GM23248 (cell line): Measurements from ENCODE around the gene PTGDR. TPM values are rescaled to one million over a fixed set of nuclear protein-coding genes. Genes with fewer than 3 reads are reported as not detected.

Source experiments
- DNase-seq: peaks from one replicate; pipeline ENCODE4 v3.0.0-alpha.2; 2015
- H2AFZ ChIP-seq: fragments of 200-600 bp; sonication (generic); 2 replicates; pipeline ENCODE4 v1.6.1; 2016; ENCODE audit warnings: antibody characterized with exemption
- H3F3A ChIP-seq: fragments of 200-600 bp; sonication (generic); 2 replicates; pipeline ENCODE4 v1.6.1; 2016; ENCODE audit warnings: mild to moderate bottlenecking, antibody characterized with exemption, mixed run types; ENCODE audit not compliant: insufficient read depth
- H3K27ac ChIP-seq: fragments of 200-600 bp; sonication (generic); 2 replicates; pipeline ENCODE4 v1.5.1; 2016; ENCODE audit warnings: mild to moderate bottlenecking
- H3K27me3 ChIP-seq: fragments of 200-600 bp; sonication (generic); replicated peaks from 2 replicates; pipeline ENCODE4 v1.6.1; 2016; ENCODE audit warnings: mild to moderate bottlenecking; ENCODE audit not compliant: insufficient read depth
- H3K36me3 ChIP-seq: fragments of 200-600 bp; sonication (generic); 2 replicates; pipeline ENCODE4 v1.6.1; 2016; ENCODE audit warnings: low read depth, mild to moderate bottlenecking
- H3K4me1 ChIP-seq: fragments of 200-600 bp; sonication (generic); 2 replicates; pipeline ENCODE4 v1.6.1; 2016; ENCODE audit warnings: mild to moderate bottlenecking; ENCODE audit not compliant: insufficient read depth
- H3K4me2 ChIP-seq: fragments of 200-600 bp; sonication (generic); one replicate; pipeline ENCODE4 v1.6.1; 2016; ENCODE audit warnings: mild to moderate bottlenecking; ENCODE audit not compliant: unreplicated experiment
- H3K4me3 ChIP-seq: fragments of 200-600 bp; sonication (generic); 2 replicates; pipeline ENCODE4 v1.5.1; 2016; ENCODE audit warnings: mild to moderate bottlenecking
- H3K79me2 ChIP-seq: fragments of 200-600 bp; sonication (generic); 2 replicates; pipeline ENCODE4 v1.6.1; 2016; ENCODE audit warnings: mild to moderate bottlenecking; ENCODE audit not compliant: insufficient read depth
- H3K9ac ChIP-seq: fragments of 200-600 bp; sonication (generic); 2 replicates; pipeline ENCODE4 v1.6.1; 2016; ENCODE audit warnings: mild to moderate bottlenecking
- H3K9me2 ChIP-seq: fragments of 200-600 bp; sonication (generic); 2 replicates; pipeline ENCODE4 v1.6.1; 2016; ENCODE audit warnings: mixed run types, mild to moderate bottlenecking, moderate library complexity; ENCODE audit not compliant: insufficient read depth
- H3K9me3 ChIP-seq: fragments of 200-600 bp; sonication (generic); one replicate; pipeline ENCODE4 v1.6.1; 2017; ENCODE audit warnings: low read depth
- H4K20me1 ChIP-seq: fragments of 200-600 bp; sonication (generic); 2 replicates; pipeline ENCODE4 v1.6.0; 2016; ENCODE audit not compliant: insufficient read depth
- EZH2 ChIP-seq: fragments of 200-600 bp; sonication (generic); IDR thresholded peaks from 2 replicates; pipeline ENCODE4 v1.6.1; 2018; ENCODE audit warnings: antibody characterized with exemption, mild to moderate bottlenecking; ENCODE audit not compliant: insufficient read depth, poor library complexity, severe bottlenecking
- EZH2phosphoT487 ChIP-seq: fragments of 200-600 bp; sonication (generic); IDR thresholded peaks from 2 replicates; pipeline ENCODE4 v1.6.1; 2018; ENCODE audit warnings: antibody characterized with exemption, moderate library complexity, mild to moderate bottlenecking, low read depth; ENCODE audit not compliant: insufficient read depth
- WGBS, 2 experiments: methylation state at CpG; one replicate each; pipeline ENCODE4 v1.1.6; 2015 to 2017; ENCODE audit warnings: low lambda C conversion rate in 2 of 2, low coverage in 1 of 2; ENCODE audit errors: missing lambda C conversion rate in 2 of 2; 5-methylcytosine and 5-hydroxymethylcytosine counted together
- in situ Hi-C: fragments of 300-500 bp; cut with MboI; formaldehyde crosslinking; loops from 2 replicates; pipeline ENCODE4 v1.15.0; 2020
- polyA plus RNA-seq: library from polyadenylated mRNA; unstranded; fragments of >200 nt; fragmentation: Nextera tagmentation; extraction: Ambion mirVana; gene quantifications from 2 replicates; pipeline ENCODE4 v1.2.1, GENCODE V29; 2016
- total RNA-seq: library from RNA; depleted of rRNA; stranded (reverse); fragments of >200 nt; shearing (Covaris generic); gene quantifications from 2 replicates; pipeline ENCODE4 v1.2.3, GENCODE V29; 2014

PTGDR gene
- total and polyA plus RNA-seq, 2 experiments from 2014 or later, result 0.09 TPM; not detected in 1

GRCh38 chr14:52269100-52269499 is 1.6 kb downstream of the PTGDR start:
- in situ Hi-C loops, result no loop called here
- peak overlapping the region; percentile 78; the same call in 1 of the 2 replicates for H2AFZ ChIP-seq
- no peak for TF ChIP-seq EZH2phosphoT487
- H3K4me2 ChIP-seq, result peak overlapping the region; percentile 80
- H3K36me3 ChIP-seq, result no peaks in the 10 kb centered on the region
- peaks cover 18% of the 10 kb centered on the region for H3K27me3 ChIP-seq
- peaks cover 15% of the 10 kb centered on the region for H3F3A ChIP-seq
- no peaks in the 10 kb centered on the region for H4K20me1 ChIP-seq
- H3K9me2 ChIP-seq, result no peaks in the 10 kb centered on the region
- no peak for DNase-seq
- H3K4me1 ChIP-seq, result peaks cover 24% of the 10 kb centered on the region
- H3K4me3 ChIP-seq, result peak overlapping the region; percentile 69
- H3K27ac ChIP-seq, result no peak overlapping the region
- 40 to 46% methylated on average over 17 of the region's 17 CpGs for WGBS, 2 experiments
- no peak overlapping the region for H3K9ac ChIP-seq
- no peaks in the 10 kb centered on the region for H3K79me2 ChIP-seq
- H3K9me3 ChIP-seq, result no peaks in the 10 kb centered on the region

GRCh38 chr14:52269982-52270381 is 2.5 kb downstream of the PTGDR start:
- no peaks in the 10 kb centered on the region for H3K9me2 ChIP-seq
- in situ Hi-C loops, result loop anchor here (10.0 kb wide), 1 partner anchor 265 kb away; no protein-coding TSS in a partner anchor
- peaks cover 18% of the 10 kb centered on the region for H3K27me3 ChIP-seq
- H3K4me2 ChIP-seq, result no peak overlapping the region
- H3K4me3 ChIP-seq, result no peak overlapping the region
- WGBS, 2 experiments, result 70% methylated on average over 8 of the region's 8 CpGs
- H2AFZ ChIP-seq, result no peak overlapping the region
- peaks cover 15% of the 10 kb centered on the region for H3F3A ChIP-seq
- H3K27ac ChIP-seq, result no peak overlapping the region
- no peak for DNase-seq
- H3K9me3 ChIP-seq, result no peaks in the 10 kb centered on the region
- H3K36me3 ChIP-seq, result no peaks in the 10 kb centered on the region
- peaks cover 24% of the 10 kb centered on the region for H3K4me1 ChIP-seq
- H4K20me1 ChIP-seq, result no peaks in the 10 kb centered on the region
- TF ChIP-seq EZH2, result no peak
- TF ChIP-seq EZH2phosphoT487, result no peak
- H3K79me2 ChIP-seq, result no peaks in the 10 kb centered on the region
- no peak overlapping the region for H3K9ac ChIP-seq

- peaks cover 13% of the 10 kb centered on the region for H3K4me1 ChIP-seq
- no peaks in the 10 kb centered on the region for H4K20me1 ChIP-seq
- no peaks in the 10 kb centered on the region for H3K79me2 ChIP-seq
- H3K36me3 ChIP-seq, result no peaks in the 10 kb centered on the region
- DNase-seq, result no peak
- H3F3A ChIP-seq, result peaks cover 7% of the 10 kb centered on the region
- no peak overlapping the region for H3K4me2 ChIP-seq
- H3K4me3 ChIP-seq, result no peak overlapping the region
- no peak overlapping the region for H3K9ac ChIP-seq
- no peak for TF ChIP-seq EZH2phosphoT487
- TF ChIP-seq EZH2, result no peak
- H3K9me3 ChIP-seq, result no peaks in the 10 kb centered on the region
- H3K27ac ChIP-seq, result no peak overlapping the region
- H3K27me3 ChIP-seq, result peaks cover 18% of the 10 kb centered on the region
- no peaks in the 10 kb centered on the region for H3K9me2 ChIP-seq
- 94 to 95% methylated on average over 1 of the region's 1 CpG for WGBS, 2 experiments
- in situ Hi-C loops, result loop anchor here (10.0 kb wide), 1 partner anchor 267 kb away; no protein-coding TSS in a partner anchor
- no peak overlapping the region for H2AFZ ChIP-seq
These were observed 4.0 kb downstream of the PTGDR start for GRCh38 chr14:52271538-52271937.

GRCh38 chr14:52272375-52272774 is 4.9 kb downstream of the PTGDR start:
- H3K9ac ChIP-seq, result no peak overlapping the region
- H3K9me3 ChIP-seq, result no peaks in the 10 kb centered on the region
- 40 to 50% methylated on average over 3 of the region's 3 CpGs for WGBS, 2 experiments
- H3K27me3 ChIP-seq, result peaks cover 18% of the 10 kb centered on the region
- H3K27ac ChIP-seq, result no peak overlapping the region
- in situ Hi-C loops, result loop anchor here (10.0 kb wide), 1 partner anchor 268 kb away; no protein-coding TSS in a partner anchor
- H3K9me2 ChIP-seq, result no peaks in the 10 kb centered on the region
- TF ChIP-seq EZH2 (no peak), EZH2phosphoT487 (no peak)
- H3K4me1 ChIP-seq, result peaks cover 6% of the 10 kb centered on the region; the same call in 1 of the 2 replicates
- H4K20me1 ChIP-seq, result no peaks in the 10 kb centered on the region
- H2AFZ ChIP-seq, result no peak overlapping the region
- H3F3A ChIP-seq, result no peaks in the 10 kb centered on the region
- no peaks in the 10 kb centered on the region for H3K36me3 ChIP-seq
- H3K4me3 ChIP-seq, result no peak overlapping the region
- H3K79me2 ChIP-seq, result no peaks in the 10 kb centered on the region
- peak; percentile 73 for DNase-seq
- no peak overlapping the region for H3K4me2 ChIP-seq

- DNase-seq, result no peak
- Histone ChIP-seq H3K27ac (no peak overlapping the region), H3K4me1 (peaks cover 13% of the 10 kb centered on the region), H3K4me3 (no peak overlapping the region), H3K36me3 (no peaks in the 10 kb centered on the region), H3K9me3 (no peaks in the 10 kb centered on the region), H3F3A (peaks cover 11% of the 10 kb centered on the region; the same call in 1 of the 2 replicates), H4K20me1 (no peaks in the 10 kb centered on the region), H3K9me2 (no peaks in the 10 kb centered on the region), H3K79me2 (no peaks in the 10 kb centered on the region), H2AFZ (no peak overlapping the region), H3K9ac (no peak overlapping the region), H3K27me3 (no peaks in the 10 kb centered on the region), H3K4me2 (no peak overlapping the region)
- no peak for TF ChIP-seq EZH2phosphoT487
- in situ Hi-C loops, result loop anchor here (10.0 kb wide), 1 partner anchor 271 kb away; no protein-coding TSS in a partner anchor
- 47 to 49% methylated on average over 3 of the region's 3 CpGs for WGBS, 2 experiments
These were observed 7.9 kb downstream of the PTGDR start for GRCh38 chr14:52275372-52275771.
